Astrocyte of the cerebellum (primary cell): ENCODE results near the gene HIVEP3.

Experiments used
- DNase-seq: peaks from one replicate; pipeline ENCODE4 v3.0.0-alpha.2; 2011; ENCODE audit warnings: low read depth
- H3K4me3 ChIP-seq: 2 replicates; pipeline ENCODE4 v1.5.1; 2011; ENCODE audit warnings: mild to moderate bottlenecking, low read depth, low read length, moderate library complexity
- CTCF ChIP-seq: IDR thresholded peaks from 2 replicates; pipeline ENCODE4 v1.5.1; 2012; ENCODE audit warnings: low read length, low read depth, moderate library complexity, mild to moderate bottlenecking; ENCODE audit errors: missing control alignments
- in situ Hi-C: cut with HindIII; loops from 2 replicates; pipeline ENCODE4 v1.10.0; 2017; ENCODE audit warnings: low sequenced_read_pairs

The HIVEP3 gene

GRCh38 chr1:41474490-41475271, 444.0 kb downstream of the HIVEP3 start:
- DNase-seq: no peak
- no peak overlapping the region for H3K4me3 ChIP-seq
- no peak for TF ChIP-seq CTCF
- in situ Hi-C loops: no loop called here

- H3K4me3 ChIP-seq: no peak overlapping the region
- DNase-seq: no peak
- in situ Hi-C loops: no loop called here
- no peak for TF ChIP-seq CTCF
These were observed 444.9 kb downstream of the HIVEP3 start for GRCh38 chr1:41473738-41474362.

- TF ChIP-seq CTCF: no peak
- H3K4me3 ChIP-seq: no peak overlapping the region
- in situ Hi-C loops: no loop called here
- DNase-seq: no peak
These were observed 447.1 kb downstream of the HIVEP3 start for GRCh38 chr1:41471658-41472057.

- in situ Hi-C loops: no loop called here
- DNase-seq: no peak
- no peak overlapping the region for H3K4me3 ChIP-seq
- no peak for TF ChIP-seq CTCF
These were observed 449.0 kb downstream of the HIVEP3 start for GRCh38 chr1:41469706-41470105.

- TF ChIP-seq CTCF: no peak
- DNase-seq: no peak
- H3K4me3 ChIP-seq: no peak overlapping the region
- in situ Hi-C loops: no loop called here
These were observed 450.5 kb downstream of the HIVEP3 start for GRCh38 chr1:41468122-41468762.

- H3K4me3 ChIP-seq: no peak overlapping the region
- TF ChIP-seq CTCF: no peak
- in situ Hi-C loops: no loop called here
- DNase-seq: no peak
These were observed 451.0 kb downstream of the HIVEP3 start for GRCh38 chr1:41467673-41468072.
